ENCODE data around the gene HDC. TPM values are rescaled to one million over a fixed set of nuclear protein-coding genes. Genes with fewer than 3 reads are reported as not detected.

HDC gene
- total RNA-seq, 1 experiment from 2014 or later: not detected

DNA sequence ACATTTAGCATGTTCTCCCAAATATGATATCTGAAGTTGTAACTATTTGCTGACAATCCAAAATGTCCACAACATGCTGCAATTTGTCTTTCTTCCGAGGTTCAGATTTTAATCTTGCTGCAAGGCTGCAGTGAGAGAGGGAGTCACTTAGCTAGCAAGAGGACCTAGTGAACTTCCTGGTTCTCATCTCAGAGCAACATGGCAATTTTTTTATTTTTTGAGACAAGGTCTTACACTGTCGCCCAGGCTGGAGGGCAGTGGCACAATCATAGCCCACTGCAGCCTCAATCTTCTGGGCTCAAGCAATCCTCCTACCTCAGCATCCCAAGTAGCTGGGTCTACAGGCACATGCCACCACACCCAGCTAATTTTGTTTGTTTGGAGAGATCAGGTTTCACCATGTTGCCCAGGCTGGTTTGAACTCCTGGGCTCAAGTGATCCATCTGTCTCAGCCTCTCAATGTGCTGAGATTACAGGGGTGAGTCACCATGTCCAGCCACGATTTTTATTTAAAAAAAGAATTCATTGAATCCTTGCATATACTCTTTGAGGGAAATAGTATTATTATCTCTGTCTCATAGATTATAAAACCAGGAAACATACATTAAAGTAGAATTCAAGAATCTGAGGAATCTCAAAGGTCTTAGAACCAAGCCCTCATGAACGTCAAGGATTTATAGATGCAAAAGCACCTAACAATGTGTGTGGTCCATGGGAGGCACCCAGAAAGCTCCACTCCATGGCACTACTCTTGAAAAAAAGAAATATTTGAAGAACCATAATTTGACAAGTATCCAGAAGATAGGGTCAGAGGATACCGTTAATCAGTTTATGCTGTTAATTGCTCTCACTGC, 9.1 kb downstream of the HDC start:
- peak; percentile 78 for DNase-seq (ENCODE audit: low read depth)

DNA sequence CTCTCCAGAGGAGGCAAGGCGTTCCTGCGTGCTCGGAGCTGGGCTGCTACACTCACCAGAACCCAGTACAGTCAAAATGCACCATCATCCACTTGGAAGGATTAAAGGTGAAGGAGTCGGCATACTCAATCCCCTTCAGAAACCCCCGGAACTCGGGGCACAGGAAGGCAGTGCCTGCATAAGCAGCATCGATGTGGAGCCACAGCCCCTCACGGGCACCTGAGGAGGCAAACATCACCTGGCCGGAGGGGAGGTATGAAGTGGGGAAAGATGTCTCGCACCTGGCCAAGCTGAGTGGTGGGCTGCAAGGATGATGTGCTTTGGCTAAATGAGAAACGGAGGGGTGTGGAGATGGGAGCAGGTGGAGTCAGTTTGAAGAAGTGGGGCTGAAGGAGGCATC, 13.0 kb downstream of the HDC start:
- no peak for DNase-seq (ENCODE audit: low read depth)

DNA sequence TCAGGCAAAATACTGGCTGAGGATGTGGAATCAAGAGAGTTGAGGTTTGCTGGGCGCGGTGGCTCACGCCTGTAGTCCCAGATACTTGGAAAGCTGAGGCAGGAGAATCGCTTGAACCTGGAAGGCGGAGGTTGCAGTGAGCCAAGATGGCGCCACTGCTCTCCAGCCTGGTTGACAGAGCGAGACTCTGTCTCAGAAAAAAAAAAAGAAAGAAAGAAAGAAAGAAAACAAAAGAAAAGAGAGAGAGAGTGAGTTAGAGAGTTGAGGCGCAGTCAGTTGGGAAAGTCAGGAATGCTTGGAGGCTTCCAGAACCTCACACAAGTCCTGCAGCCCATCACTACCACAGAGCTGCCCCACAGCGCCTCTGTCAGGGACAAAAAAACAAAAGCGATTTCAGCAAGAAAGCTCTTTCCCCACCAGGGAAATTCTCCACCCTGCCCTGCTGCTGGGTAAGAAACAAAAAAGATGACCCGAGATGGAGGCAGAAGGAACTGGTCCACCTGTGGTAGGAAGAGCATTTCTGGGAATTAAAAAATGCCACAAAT, 13.8 kb downstream of the HDC start:
- DNase-seq (ENCODE audit: low read depth): peak; percentile 53

DNA sequence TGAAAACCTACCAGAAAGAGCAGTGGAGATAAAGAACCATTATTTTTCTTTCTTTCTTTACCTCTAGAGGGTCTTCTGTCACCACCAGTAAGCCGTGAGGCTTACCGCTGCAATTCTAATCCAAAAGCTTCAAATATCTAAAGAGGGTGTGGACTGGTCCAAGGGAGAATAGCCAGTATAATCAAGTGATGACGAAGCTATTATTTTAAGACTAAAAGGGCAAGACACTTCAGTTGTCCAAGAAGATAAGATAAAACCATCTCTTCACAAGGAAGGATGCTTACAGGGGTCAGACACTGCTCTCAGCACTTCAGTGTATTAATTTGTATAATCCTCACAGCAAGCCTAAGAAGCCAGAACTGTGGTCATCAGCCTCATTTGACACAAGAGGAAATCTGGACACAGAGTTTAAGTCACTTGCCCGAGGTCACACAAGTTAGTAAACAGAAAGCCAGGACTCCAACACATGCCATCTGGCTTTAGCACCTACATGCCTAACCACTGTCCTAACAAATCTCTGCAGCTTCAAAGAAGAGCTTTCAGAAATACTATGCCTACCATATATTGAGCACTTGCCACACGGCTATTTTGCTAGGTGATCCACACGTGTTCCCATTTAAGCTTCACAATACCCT, 14.6 kb downstream of the HDC start:
- peak; percentile 48 for DNase-seq (ENCODE audit: low read depth)

DNA sequence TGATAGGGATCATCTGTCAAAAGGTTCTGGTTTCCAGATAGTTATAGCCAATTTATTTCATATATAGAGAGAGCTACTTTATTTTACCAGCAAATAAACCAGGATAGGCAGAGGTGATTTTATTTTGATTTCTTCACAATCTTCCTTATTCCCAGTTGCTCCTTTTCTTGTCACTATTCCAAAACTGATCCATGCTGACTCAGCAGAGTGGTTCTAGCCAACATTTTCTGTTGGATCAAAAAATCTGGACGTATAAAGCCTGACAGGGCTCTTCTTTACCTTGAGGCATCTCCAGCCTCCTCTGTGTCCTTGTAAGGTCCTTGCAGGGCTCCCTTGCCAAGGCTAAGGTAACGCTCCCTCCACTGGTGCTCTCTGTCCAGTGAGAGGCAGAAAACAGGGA, 15.8 kb downstream of the HDC start:
- no peak for DNase-seq (ENCODE audit: low read depth)

DNA sequence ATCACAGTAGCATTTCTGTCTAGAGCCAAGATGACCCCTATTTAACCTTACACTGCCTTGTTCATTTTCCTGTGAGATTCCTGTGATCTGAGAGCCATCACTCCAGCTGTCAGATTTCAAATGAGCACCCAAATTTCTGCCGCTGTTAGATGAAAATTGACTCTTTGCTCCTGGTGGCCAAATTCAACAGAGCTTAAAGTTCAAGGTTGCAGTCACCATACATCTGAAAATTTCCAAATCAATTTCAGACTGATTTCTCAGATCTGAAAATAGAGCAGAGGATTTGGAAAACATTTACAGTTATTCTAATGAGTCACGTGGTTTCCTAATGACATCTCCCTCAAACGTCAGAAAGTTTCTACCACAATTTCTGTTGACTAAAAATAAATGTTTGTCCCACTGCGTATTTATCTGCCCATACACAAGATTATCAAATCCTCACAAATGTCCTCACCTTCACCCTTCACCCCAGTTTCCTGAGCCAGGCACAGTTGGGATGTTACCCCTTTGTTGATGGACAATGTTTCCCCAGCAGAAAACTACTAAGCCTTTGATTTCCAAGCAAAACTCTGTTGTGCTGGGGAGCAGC, 16.4 kb downstream of the HDC start:
- DNase-seq (ENCODE audit: low read depth): no peak

DNA sequence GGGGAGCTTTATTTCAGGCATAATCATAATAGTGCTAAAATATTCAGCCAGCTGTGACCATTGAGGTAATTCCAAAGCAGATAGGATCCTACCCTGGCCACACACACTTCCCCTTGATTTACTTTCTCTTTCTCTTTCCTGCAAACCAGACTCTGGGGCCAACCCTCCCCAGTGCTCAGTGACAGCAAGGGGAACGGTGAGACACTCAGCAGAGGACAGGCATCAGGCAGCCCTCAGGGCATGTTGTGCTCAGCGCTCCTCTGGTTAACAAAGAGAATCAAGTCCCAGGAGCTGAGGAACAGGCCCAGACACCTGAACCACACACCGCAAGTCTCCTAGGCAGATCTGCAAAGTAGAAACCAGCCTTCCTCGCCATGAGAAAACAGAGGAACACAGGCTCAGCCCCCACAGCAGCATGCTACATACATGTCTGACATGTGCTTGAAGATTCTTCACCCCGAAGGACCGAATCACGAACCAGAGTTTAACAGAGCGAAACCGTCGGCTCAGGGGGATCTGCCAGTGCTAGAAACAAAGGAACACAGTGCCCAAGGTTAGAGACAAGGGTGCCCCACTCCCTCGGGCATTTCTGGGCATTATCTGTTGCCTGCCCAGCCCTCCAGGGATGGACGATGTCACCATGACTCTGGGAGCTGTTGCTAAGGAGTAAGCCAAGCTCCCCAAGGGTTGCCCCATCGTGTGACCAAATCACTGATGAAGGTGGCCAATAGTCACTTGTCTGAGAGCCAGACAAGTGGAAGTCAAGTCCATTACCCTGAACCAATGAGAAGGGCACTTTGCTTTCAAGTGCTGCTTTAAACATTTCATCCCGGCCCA, 17.5 kb downstream of the HDC start:
- DNase-seq (ENCODE audit: low read depth): peak; percentile 78

DNA sequence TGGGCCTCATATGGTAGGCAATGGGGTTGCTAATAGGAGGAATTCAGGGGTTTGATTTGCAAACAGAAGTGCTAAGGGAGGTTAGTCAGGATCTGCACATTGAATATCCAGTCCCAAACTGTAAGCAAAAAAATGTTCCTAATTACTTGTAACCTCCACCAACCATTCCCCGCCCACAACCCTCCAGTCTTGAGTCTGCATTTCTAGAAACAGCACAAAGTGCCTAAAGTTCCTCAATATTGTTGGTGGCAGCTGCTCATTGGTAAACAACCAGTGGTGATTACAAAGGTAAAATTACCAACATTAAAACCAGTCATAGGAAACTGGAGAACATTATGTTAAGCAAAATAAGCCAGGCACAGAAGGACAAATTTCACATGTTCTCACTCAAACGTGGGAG, 18.9 kb downstream of the HDC start:
- DNase-seq (ENCODE audit: low read depth): no peak

DNA sequence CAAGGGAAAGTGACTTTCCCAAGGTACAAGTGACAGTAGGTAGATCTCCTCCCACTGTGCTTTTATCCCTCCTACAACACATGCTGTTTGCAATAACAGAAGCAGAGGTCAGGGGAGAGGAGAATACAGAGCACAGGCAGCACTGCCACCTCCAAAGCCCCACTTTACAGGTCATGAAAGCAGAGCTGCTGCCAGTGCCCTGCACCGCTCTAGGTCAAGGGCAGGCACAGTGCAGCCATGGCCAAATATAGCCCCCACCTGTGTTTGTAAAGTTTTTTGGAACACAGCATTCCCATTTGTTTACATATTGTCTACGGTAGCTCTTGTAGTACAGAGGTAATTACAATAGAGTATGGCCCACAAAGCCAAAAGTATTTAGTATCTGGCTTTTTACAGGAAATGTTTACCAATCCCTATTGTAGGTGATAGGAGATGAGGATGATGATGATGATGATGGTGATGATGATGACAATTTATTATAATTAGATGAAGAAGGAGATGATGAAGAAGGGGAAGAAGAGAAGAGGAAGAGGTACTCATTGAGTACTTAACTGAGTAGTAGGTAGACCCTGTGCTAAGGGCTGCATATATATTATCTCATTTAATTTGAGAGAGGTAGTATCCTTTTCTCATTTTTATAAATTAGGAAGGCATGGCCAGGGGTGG, 20.4 kb downstream of the HDC start:
- no peak for DNase-seq (ENCODE audit: low read depth)

DNA sequence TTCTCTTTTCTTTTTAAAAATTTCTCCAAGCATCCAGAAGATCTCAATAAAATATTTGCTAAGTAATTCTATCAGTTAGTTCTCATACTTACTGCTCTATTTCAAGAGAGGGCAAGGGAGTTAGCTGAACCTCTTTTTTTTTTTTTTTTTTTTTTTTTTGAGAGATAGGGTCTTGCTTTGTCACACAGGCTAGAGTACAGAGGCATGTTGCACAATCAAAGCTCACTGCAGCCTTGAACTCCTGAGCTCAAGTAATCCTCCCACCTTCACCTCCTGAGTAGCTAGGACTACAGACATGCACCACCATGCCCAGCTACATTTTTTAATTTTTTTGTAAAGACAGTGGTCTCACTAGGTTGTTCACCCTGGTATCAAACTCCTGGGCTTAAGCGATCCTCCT, 21.4 kb downstream of the HDC start:
- no peak for DNase-seq (ENCODE audit: low read depth)

DNA sequence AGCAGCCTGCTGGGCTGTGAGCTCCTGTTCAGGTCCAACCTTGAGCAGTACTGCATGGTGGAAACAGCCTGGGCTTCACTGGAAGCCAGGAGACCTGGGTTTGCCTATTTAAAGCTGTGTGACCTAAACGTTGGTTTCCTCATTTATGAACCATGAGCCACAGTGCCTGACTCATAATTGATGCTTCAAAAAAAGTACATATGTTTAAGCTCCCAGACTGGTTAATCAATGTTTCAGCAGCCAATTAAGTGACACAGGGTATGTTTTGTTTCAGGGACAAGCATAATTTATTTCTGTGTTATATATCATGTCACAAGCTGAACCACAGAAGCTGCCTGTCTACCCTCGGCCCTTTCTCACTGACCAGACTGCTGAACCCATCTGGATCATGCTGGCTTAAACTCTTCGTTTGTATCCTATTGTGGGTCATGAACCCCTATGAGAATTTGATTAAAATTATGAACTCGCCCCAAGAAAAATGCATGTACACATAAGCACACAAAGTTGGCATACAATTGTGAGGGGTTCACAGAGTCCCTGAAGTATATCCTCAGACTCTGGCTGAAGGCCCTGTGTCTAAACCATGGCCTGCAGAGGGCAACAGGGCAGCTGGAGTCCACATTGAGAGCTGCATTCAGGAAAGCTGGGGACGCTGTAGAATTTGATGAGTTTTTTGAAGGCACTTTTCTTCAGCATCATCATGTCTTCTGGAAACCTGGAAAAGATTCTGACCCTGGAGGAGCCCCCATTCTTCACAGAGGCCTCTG, 23.7 kb downstream of the HDC start:
- no peak for DNase-seq (ENCODE audit: low read depth)

DNA sequence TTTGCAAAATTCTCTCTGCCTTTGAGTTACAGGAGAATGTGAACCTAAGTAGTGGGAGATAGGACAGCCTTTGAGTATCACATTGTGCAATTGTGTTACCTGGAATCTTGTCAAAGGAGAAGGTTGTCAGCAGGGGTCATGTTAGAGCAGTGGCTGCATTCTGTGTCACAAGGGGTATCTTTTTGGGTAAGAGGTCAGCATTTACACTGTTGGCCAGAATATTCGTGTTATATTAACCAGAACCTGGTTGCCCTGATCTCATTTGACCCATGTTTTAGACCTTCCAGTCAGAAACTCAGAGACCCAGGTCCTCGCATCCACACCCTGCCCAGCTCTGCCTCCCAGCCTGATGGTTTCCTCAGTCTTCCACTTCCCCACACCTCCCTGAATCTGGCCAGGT, 27.3 kb downstream of the HDC start:
- DNase-seq (ENCODE audit: low read depth): no peak

DNA sequence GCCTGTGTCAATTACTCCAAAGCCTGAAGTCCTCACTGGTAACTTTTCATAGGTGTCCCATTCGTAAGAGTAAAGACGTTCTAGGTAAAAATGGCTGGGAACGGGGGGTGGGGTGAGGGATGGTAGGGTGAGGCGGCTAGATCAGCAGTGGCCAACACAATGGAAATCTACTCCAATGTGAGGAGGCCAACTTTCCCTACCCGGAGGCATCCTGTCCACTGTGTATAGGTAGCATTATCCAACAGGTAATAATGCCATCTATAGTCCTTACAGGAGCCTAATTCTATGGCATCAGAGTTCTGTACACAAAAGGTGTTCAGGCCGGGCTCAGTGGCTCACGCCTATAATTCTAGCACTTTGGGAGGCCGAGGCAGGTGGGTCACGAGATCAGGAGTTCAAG, 29.1 kb downstream of the HDC start:
- DNase-seq (ENCODE audit: low read depth): no peak

DNA sequence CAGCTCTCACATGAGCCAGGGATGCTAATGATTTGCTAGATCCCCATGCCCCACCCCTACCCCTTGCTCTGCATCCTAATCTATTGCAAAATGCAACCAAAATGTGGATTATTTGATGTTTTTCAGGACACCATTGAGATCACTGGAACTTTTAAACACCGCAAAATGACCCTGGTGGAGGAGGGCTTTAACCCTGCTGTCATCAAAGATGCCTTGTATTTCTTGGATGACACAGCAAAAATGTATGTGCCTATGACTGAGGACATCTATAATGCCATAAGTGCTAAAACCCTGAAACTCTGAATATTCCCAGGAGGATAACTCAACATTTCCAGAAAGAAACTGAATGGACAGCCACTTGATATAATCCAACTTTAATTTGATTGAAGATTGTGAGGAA, 29.7 kb downstream of the HDC start:
- peak; percentile 42 for DNase-seq (ENCODE audit: low read depth)

DNA sequence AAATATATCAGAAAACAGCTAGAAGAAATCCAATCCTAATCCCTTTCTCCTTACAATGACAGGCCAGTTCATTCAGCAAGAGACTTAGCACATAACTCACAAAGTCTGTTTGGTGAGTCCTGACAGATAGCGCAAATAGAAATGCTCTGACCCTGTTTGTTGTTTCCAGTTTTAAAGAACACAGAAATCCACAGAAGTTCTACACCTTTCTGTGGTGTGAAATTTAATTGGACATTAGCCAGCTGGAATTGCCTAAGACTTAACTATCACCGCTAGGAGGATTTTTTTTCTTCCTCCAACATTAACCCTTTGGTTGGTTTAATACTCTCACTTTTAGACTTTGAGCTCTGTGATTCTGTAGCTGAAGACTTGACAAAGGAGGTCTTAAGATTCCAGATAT, 30.8 kb downstream of the HDC start:
- DNase-seq (ENCODE audit: low read depth): no peak

DNA sequence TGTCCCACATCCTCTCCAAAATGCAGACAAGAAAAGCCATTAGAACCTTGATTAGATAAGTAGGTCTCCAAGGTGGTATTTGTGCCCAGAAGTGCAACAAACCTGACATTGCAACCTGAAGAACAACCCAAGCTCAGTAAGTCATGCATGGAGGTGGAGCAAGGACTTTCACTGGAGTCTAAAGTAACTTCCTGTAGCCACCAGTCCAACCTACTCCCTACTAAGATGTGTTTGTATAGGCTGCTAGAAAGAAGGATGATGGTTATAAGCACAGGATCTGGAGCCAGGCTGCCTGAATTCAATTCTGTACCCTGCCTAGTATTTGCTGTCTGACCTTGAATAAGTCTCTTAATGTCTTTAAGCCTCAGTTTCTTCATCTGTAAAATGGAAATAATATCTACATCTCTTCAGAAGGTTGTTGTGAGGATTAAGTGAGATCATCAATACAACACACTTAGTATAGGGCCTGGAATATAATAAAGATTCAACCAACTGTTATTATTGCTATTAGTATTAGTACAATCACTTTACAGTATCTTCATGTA, 32.3 kb downstream of the HDC start:
- DNase-seq (ENCODE audit: low read depth): no peak

DNA sequence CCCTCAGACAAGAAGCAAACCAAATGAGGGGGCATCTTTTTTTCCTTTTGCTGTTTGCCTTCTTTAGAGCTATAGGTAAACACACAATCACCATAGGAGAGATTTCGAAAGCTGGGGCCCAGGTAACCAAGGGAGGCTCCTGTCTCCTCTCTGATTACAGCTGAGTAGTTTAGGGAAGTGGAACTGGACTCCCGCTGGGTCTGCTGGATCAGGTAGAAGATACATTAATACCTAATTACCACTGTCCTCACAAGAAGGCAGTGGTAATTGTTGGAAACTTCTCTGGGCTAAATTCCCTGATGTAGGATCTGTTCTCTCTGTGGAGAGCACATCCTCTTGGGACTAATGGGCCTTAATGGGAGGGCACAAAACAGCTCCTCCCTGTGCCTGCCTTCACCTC, 32.7 kb downstream of the HDC start:
- DNase-seq (ENCODE audit: low read depth): no peak

DNA sequence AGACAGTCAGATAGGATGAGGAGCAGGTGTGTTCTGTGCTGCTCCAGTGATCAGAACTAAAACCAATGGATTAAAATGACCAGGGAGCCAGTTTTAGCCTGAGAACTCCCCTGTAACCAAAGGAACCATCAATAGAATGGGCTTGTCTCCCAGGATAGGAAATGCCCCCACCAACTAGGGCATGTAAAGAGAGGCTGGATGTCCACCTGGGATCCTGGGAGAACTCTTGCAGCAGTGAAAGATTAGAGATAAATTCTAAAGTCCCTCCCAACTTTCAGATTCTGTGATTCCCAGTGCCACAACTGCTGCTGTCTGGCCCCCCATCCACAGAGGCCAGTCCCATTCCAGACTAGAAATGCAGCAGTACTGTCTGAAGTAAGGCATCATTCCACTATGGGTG, 33.8 kb downstream of the HDC start:
- no peak for DNase-seq (ENCODE audit: low read depth)

DNA sequence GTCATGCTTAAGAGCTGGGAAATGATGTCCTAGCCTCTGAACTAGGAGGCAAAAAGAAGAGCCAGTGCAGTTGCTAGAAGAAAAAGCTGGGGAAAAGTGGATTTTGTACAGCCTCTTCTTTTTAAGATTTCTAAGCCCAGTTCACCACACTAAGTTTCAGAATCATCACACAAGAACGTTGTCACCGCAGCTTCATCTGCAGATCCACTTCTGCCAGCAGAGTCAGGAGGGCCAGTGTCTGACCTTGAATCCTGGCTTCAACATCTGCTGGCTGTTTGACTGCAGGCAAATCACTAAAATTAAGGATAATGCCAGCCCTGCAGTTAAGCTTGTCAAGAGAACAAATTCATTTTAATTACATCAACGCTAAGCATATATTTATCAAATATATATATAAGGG, 36.2 kb downstream of the HDC start:
- DNase-seq (ENCODE audit: low read depth): no peak

DNA sequence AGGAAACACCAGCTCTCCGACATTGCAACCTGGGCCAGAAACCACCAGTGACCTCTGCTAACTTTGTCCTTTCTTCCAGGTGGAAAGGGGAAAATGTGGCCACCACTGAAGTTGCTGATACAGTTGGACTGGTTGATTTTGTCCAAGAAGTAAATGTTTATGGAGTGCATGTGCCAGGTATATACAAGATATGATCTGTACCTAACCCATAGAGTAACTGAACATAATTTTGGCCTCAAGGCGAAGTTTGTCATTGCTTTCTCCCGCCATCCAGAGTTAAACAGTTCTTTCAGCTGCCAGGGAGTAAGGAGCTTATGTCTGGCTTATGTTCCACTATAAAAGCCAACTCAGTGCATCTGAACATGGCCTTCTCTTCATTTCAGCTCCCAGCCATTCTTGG, 36.7 kb downstream of the HDC start:
- no peak for DNase-seq (ENCODE audit: low read depth)
